HG03097 (cell line): Measurements from ENCODE around the gene MXRA5.
"Not testable (repeated sequence)": the region's sequence is repeated elsewhere in the genome, so short reads cannot be mapped to it uniquely, and the experiment has no call there.

ENCODE experiments used
- ATAC-seq: cut with Tn5 transposase; IDR thresholded peaks from one replicate; pipeline ENCODE4 v1.9.1; 2021; ENCODE audit not compliant: unreplicated experiment, low FRiP score

MXRA5 gene

GRCh38 chrX:3346501-3347259 lies at the start of gene MXRA5:
MXRA5 (minus strand) TSS chrX:3346652; CDS start chrX:3343833, 2,819 bp downstream.
- no peak for ATAC-seq

GRCh38 chrX:3393581-3394111 lies 47.2 kb upstream of the MXRA5 start:
- ATAC-seq = no peak

GRCh38 chrX:3393178-3393577 lies 46.7 kb upstream of the MXRA5 start:
- no peak for ATAC-seq

- no peak for ATAC-seq
Measured at GRCh38 chrX:3388457-3388856, 42.0 kb upstream of the MXRA5 start.

GRCh38 chrX:3384327-3384726 lies 37.9 kb upstream of the MXRA5 start:
- ATAC-seq = no peak

- no peak for ATAC-seq
Measured at GRCh38 chrX:3380603-3381002, 34.2 kb upstream of the MXRA5 start.

- ATAC-seq = no peak
Measured at GRCh38 chrX:3379111-3379510, 32.7 kb upstream of the MXRA5 start.

- ATAC-seq = no peak
Measured at GRCh38 chrX:3378156-3378555, 31.7 kb upstream of the MXRA5 start.

GRCh38 chrX:3377560-3377959 lies 31.1 kb upstream of the MXRA5 start:
- ATAC-seq = no peak

GRCh38 chrX:3375878-3376508 lies 29.5 kb upstream of the MXRA5 start:
- ATAC-seq = not testable (repeated sequence)

GRCh38 chrX:3374108-3374800 lies 27.8 kb upstream of the MXRA5 start:
- ATAC-seq = no peak

GRCh38 chrX:3371163-3371562 lies 24.7 kb upstream of the MXRA5 start:
- no peak for ATAC-seq

GRCh38 chrX:3370656-3371055 lies 24.2 kb upstream of the MXRA5 start:
- ATAC-seq = no peak

- ATAC-seq = no peak
Measured at GRCh38 chrX:3362956-3363355, 16.5 kb upstream of the MXRA5 start.

GRCh38 chrX:3360881-3361280 lies 14.4 kb upstream of the MXRA5 start:
- ATAC-seq = no peak

GRCh38 chrX:3352741-3353140 lies 6.3 kb upstream of the MXRA5 start:
- ATAC-seq = not testable (repeated sequence)

- no peak for ATAC-seq
Measured at GRCh38 chrX:3351276-3351675, 4.8 kb upstream of the MXRA5 start.

GRCh38 chrX:3348191-3348590 lies 1.7 kb upstream of the MXRA5 start:
- ATAC-seq = no peak

GRCh38 chrX:3345281-3346191 lies 916 bp downstream of the MXRA5 start:
- no peak for ATAC-seq

- ATAC-seq = not testable (repeated sequence)
Measured at GRCh38 chrX:3343569-3343968, 2.9 kb downstream of the MXRA5 start.
